Stimulated activated CD8-positive, alpha-beta memory T cell treated with anti-CD3 and anti-CD28 coated beads, Interleukin-7, amount 100 ng/mL, for 24 hours (primary cell): Measurements from ENCODE around the gene PRKCB.
"Not testable (repeated sequence)": the region's sequence is repeated elsewhere in the genome, so short reads cannot be mapped to it uniquely, and the experiment has no call there.

ENCODE experiments used
- DNase-seq: peaks from one replicate; pipeline ENCODE4 v3.0.0-alpha.2; 2020; ENCODE audit warnings: low read depth

The PRKCB gene

DNA sequence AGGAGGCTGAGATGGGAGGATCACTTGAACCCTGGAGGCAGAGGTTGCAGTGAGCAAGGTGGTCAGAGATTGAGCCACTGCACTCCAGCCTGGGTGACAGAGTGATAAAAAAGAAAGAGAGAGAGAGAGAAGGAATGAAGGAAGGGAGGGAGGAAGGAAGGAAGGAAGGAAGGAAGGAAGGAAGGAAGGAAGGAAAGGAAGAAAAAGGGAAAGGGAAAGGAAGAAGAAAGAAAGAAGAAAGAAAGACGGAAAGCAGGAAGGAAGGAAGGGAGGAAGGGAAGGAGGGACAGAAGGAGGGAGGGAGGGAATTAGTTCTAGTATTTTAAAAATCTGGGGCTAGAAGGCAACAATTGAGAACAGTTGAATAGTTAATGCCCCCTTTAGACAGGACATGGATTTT lies 258.9 kb downstream of the PRKCB start:
- no peak for DNase-seq

DNA sequence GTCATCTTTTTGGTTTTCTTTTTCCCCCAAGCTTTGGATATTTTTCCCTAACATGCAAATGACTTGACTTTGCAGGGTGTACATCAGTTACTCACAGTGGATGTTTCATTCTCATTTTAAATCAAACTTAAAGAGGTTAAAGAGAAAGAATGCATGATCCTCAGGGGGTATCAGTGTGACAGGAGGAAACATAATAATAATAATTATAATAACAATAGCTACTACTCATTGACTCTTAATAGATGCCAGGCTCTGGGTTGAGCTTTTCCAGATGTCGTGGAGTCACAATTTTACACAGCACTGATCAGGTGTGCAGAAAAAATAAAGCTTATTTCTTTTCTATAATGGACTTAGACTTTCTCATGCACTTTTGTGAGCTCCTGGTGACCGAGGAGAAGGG lies 263.1 kb downstream of the PRKCB start:
- no peak for DNase-seq

DNA sequence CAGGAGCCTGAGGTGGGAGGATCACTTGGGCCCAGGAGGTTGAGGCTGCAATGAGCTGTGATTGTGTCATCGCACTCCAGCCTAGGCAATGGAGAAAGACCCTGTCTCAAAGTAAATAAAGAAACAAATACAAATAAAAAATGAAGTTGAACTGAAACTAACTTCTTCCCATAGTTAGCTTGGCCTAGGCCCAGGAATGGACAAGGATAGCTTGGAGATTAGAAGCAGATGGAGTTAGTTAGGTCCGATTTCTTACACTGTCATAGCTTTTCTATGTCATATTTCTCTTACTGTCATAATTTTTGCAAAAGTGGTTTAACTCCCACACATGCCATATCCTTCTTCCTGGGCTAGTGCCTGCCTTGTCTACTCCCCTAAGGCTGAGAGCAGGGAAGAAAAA lies 265.6 kb downstream of the PRKCB start:
- DNase-seq: no peak

DNA sequence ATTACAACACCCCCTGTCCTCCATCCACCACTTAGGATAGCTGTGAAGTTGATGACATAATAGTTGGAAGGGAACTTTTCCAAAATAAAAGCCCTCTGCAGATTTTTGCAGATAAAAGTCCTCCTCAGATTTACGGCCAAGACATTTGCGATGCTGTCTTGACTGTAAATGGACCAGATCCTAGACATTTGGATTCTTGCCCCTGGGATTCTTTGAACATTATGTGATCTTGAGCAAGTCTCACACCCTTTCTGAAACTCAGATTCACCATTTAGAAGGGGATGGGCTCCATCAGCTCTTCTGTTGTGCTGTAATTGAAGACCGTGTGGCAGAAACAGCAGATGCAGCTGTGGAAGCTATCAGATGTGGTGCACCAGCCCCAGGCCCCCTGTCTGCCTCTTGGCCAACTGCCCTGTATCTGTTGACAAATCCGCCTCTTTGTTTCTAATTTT lies 266.5 kb downstream of the PRKCB start:
- no peak for DNase-seq

DNA sequence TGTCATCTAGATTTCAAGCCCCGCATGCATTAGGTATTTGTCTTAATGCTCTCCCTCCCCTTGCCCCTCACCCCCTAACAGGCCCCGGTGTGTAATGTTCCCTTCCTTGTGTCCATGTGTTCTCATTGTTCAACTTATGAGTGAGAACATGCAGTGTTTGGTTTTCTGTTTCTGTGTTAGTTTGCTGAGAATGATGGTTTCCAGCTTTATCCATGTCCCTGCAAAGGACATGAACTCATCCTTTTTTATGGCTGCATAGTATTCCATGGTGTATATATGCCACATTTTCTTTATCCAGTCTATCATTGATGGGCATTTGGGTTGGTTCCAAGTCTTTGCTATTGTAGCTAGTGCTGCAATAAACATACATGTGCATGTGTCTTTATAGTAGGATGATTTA lies 269.7 kb downstream of the PRKCB start:
- not testable (repeated sequence) for DNase-seq

DNA sequence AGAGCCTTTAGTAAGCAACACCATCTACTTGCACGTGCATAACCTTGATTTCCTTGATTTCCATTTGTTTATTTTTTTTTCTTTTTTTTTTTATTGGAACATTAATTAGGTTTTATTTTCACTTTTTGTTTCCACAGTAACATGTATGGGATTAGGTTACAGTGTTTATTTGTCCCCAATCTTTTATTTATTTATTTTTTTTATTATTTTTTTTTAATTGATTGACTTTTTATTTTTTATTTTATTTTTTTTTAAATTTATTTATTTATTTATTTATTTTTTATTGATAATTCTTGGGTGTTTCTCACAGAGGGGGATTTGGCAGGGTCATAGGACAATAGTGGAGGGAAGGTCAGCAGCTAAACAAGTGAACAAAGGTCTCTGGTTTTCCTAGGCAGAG lies 272.3 kb downstream of the PRKCB start:
- not testable (repeated sequence) for DNase-seq

DNA sequence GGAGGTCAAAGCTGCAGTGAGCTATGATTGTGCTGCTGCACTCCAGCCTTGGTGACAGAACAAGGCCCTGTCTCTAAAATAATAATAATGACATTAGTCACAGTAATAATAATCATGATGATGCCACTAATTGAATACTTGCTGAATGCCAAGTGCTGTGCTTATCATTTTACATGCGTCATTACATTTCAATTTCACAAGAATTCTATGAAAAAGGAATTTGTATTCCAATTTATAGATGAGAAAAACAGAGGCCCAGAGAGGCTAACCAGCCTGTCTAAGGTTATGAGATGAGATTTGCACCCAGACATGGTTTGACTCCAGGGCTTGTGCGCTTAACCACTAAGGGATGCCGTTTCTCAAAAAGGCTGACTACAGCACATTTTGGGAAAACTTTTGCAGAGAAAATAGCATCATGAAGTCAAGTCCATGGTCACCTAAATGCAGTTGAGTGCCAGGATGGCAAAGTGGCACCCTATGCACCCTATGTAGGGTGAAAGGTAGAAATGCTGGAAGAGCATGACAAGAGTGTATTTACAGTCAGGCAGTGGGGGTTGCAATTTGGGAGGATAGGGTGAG lies 276.0 kb downstream of the PRKCB start:
- DNase-seq: no peak

DNA sequence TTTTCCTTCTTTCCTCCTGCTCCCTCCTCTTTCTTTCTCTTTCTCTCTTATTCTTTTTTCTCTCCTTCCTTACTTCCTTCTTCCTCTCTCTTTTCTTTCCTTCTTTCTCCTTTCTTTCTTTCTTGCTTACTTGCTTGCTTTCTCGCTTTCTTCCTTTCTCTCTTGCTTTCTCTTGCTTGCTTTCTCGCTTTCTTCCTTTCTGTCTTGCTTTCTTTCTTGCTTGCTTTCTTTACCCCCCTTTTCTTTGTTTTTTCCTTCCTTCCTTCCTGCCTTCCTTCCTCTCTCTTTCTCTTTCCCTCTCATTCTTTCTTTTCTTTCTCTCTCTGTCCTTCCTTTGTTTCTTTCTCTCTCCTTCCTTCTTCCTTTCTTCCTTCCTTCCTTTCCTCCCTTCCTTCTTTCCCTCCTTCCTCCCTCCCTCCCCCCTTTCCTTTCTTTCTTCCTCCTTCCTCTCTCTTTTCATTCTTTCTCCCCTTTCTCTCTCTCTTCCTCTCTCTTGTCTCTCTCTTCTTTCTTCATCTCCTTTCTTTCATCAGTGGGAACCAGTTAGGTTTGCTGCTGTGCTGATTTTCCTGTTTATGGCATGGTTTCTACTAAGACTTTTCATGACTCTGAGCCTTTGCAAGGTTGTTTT lies 277.4 kb downstream of the PRKCB start:
- DNase-seq: no peak

DNA sequence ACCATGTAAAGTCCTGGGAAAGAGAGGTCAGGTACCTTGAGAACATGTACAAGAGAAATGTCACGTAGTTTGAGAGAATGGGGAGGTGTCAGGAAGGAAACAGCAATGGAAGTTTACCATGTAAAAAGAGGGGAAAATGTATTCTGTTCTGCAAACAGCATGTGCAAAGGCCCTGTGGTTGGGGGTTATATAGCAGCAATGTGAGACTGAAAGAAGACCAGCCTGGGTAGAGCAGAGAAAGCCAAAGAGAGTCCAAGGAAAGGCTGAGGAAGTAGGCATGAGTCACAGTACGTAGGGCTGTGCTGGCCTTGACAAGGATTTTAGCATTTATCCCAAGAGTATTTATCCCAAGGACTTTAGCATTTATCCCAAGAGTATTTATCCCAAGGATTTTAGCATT lies 279.1 kb downstream of the PRKCB start:
- DNase-seq: no peak

DNA sequence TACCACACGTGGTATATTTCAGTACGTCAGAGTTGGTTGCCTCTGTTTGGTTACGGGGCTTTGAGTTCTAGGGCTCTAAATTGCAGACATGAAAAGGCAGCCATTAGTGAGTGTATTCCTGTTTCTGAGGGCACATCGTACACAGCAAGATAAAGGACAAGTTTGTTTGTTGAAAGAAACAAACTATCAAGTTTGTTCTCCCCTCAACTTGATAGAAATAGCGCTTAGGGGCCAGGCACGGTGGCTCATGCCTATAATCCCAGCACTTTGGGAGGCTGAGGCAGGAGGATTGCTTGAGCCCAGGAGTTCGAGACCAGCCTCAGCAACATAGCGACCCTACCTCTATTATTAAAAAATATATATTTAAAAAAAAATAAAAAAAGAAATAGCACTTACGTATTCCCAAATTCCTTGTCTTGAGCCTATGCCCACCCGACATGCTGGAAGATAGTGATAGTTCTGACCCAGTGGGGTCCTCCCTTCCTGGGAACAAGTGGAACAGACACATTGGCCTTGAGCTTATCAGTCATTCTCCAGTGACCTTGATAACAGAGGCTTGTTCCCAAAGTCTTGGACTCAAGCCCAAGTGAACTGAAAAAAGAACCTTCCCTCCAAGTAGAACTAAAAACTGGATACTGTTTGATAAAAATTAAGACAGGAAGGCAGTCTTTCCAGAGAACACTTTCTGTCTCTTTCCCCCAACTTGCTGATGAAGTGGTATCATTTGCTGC lies 280.4 kb downstream of the PRKCB start:
- DNase-seq: no peak

DNA sequence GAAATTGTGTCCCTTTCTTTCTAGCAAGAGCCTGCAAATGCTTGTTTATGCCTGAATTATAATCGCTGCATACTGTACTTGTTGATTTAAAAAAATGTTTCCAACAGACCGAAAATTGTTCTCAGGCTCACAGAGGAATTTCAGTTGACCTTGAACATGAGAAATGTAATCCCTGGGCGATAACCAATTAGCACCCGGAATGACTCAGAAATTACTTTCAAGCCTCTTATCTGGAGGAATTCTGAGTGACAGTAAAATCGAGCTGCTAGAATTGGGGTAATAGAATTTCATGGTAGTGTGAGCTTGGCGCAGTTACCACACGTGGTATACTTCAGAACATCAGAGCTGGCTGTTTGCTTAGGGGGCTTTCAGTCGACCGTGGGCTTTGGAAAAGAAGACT lies 281.2 kb downstream of the PRKCB start:
- DNase-seq: no peak

DNA sequence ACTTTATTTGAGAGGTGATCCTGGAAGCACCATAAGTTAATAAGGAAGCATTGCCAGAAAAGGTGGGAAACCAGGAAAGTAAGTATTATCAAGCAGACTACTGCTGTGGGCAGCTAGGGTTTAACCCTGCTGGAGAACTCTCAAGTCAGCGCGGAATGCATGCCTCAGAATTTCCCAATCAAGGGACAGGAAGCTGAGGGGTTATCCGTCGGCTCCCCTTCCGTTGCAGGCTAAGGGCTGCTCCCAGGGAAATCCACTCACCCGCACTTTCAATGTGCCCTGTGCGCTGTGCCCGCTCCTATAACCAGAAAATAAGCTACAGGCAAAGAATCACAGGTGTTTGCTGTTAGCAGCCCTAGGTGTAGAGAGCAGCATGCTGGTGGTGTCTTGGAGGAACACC lies 281.9 kb downstream of the PRKCB start:
- DNase-seq: no peak

DNA sequence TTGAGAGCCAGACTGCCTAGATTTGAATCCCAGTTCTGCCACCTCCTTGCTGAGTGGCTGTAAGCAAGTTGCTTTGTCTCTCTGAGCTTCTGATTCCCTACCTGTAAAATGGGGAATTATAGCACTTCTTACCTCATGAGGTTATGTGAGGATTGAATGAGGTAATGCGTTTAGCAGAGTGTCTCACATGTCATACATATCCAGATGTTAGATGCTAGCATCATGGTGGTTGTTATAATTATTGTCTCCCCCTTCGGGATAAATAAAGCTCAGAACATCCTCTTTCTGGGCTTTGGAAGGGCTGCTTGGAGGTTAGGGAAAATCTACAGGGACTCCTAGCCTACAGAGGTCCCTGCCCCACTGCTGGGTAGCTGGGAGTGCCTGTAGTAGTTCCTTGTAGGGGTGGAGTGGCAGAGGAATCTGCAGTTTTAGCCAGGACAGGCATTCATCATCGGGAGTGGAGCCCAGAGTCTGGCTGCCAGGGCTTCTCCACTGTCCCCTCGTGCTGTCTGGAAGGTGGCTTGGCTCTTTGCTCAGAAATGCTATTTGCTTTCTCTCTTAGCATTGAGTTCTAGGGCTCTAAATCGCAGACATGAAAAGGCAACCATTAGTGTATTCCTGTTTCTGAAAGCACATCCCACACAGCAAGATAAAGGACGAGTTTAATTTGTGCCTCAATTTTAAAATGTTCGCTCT lies 282.5 kb downstream of the PRKCB start:
- DNase-seq: no peak

DNA sequence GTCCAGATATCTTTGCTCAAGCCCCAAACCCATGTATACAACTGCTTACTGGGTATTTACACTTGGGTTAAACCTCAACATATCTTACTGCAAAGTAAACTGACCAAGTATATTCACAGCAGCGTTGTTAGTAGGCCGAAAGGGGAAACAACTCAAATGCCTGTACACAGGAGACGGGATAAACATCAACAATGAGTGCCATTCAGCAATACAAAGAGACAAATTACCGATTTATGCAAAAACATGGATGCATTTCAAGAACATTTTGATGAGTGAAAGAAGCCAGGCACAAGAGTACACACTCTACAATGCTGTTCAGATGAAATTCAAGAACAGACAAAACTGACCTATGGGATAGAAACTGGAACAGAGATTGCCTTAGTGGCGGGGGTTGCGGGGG lies 284.0 kb downstream of the PRKCB start:
- no peak for DNase-seq

DNA sequence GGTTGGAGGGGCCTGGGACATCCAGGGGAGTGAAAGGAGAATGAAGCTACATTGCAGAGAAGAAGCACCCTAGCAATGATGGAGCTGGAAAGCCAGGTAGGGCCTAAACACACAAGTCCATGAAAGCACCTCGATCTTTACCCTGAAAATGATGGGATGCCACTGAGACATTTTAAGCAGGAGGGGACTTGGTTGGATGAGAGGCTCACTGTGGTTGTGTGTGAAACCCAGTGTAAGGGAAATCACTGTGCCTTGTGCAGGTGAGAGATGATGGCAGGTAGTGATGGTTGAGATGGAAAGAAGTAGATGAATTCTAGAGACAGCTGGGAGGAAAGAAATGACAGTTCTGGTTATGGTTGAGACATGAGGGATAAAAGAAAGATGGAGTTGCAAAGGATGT lies 287.5 kb downstream of the PRKCB start:
- no peak for DNase-seq

DNA sequence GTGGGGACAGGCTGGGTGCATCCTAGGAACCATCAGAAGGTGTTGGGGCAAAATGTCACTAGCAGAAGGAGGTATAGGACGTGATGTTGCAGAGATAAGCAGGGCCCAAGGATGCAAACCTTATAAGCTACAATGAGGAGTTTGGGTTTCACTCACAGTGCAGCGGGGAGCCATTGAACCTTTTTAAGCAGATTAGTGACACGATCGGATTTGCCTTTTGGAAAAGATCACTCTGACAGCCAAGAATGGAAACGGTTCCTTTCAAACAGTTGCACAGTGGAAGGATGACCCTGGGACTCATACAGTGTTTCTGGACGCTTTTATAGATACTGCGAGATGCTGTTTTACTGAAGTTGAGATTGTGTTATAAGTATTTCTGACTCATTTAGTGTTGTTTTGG lies 288.5 kb downstream of the PRKCB start:
- DNase-seq: no peak

DNA sequence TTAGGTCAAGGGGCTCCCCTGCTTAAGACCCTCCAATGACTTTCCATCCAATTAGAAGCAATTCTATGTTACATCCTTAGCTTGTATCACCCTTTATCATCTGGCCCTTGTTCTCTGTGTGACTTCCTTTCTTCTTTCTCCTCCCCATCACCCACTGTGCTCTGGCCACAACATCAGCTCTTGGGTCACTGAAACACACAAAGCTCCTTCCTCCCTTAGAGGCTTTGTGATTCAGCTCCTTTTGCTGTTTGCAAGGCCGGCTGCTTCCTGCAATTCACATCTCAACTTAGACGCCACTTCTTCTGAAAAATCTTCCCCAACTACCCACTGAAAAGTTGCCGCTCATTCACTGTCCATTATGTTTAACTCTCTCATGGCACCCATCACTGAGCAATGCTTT lies 289.4 kb downstream of the PRKCB start:
- DNase-seq: no peak

DNA sequence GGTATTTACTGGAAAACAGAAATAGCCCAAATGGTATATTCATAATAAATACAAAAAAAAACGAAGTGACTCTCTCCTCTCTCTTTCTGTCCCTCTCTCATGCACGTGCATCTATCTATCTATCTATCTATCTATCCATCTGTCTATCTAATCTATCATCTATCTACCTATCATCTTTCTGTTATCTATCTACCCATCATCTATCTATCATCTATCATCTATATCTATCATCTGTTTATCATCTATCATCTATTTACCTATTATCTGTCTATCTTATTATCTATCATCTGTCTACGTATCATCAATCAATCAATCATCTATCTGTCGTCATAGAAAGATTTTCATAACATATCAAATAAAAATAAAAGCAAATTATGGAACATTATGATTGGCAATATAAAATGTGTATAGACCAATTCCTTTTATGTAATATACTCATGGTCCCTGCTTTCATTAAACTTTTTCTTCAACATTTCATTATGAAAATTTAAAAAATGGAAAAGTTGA lies 293.7 kb downstream of the PRKCB start:
- DNase-seq: no peak

DNA sequence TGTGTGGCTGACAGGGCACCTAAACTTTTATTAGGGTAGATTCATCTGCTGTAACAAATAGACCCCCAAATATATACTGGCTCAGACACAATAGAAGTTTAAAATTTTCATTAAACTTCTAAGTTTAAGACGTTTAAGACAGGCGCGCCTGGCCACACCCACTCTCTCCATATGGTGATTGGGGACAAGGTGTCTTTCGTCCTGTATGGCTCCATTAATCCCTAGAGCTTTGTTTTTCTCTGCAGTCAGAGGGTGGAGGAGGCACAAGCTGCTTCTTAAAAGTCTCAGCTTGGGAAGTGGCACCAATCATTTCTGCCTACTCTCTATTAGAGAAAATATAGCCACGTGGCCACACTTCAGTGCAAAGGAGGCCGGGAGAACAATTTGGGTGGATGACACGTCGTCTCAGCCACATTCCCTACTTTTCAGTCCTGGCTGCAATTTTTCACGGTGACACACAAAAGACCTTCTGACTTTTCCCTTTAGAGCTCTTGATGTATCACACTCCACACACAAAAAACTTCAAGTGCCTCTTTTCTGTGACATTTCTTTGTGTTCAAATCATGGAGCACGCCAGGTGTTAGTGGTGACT lies 294.8 kb downstream of the PRKCB start:
- no peak for DNase-seq

DNA sequence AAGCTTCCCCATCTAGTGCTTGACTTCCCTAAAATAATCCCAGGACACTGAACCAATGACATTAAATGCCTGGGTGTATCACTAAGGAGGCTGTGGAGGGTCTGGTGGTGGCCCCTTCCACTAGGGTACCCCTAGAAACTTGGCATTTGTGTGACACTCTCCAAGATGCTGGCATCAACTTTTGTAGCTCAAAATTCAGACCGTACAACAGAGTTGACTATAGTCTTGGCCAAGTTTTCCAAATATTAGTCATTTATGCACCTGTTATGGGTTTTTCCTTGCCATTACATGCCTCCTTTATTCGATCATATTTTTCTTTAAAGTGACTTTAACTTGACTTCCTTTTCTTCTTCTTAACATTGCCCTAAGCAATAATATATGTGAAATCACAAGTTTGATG lies 295.5 kb downstream of the PRKCB start:
- DNase-seq: no peak

DNA sequence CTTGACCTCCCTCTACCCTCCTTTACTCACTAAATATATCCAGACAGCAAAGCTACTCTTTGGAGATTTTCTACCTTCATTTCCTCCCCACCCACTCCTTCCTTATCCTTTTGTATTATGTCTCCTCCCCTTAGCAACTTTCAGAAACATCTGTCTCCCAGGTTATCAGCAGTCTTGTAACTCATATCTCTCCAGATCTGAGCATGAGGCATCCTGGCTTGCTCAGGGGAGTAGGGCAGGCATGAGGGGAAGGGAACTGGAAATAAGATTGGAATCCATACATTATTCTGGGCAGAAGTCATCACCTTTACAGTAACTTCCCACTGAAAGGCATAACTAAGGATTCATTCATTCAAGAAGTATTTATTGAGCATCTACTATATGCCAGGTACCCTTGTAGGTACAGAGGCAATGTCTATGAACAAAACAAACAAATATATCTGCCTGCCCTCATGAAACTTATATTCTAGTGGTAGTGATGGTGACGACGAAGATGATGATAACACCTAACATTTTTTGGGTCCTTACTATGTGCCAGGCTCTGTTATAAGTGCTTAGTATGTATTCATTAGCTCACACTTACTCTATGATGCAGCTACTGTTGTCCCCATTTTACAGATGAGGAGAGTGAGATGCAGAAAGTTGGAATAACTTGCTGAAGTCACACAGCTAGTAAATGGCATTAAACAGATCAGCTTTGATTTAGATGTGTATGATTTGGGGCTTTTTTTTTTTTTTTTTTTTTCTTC lies 296.4 kb downstream of the PRKCB start:
- no peak for DNase-seq

DNA sequence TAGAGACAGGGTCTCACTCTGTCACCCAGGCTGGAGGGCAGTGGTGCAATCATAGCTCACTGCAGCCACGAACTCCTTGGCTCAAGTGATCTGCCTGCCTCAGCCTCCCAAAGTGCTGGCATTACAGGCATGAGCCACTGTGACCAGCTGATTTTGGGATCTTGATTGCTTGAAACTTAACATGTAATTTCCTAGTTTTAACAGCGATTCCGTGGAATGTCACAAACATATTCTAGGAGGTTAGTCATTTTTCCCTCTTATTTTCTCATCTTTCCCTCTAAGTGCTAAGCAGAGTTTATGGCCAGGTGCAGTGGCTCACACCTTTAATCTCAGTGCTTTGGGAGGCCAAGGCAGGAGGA lies 297.0 kb downstream of the PRKCB start:
- no peak for DNase-seq
